HEK293 (cell line): ENCODE data around the gene RPL19.

ENCODE experiments used
- FEZF1 ChIP-seq: fragments of 450-650 bp; formaldehyde crosslinking; IDR thresholded peaks from 2 replicates; pipeline ENCODE4 v1.5.1; 2016; ENCODE audit warnings: missing biosample characterization, missing genetic modification characterization
- PRDM1 ChIP-seq: fragments of 450-650 bp; formaldehyde crosslinking; IDR thresholded peaks from 2 replicates; pipeline ENCODE4; 2016; ENCODE audit warnings: missing biosample characterization, missing genetic modification characterization
- TRIM28 ChIP-seq: IDR thresholded peaks from 2 replicates; pipeline ENCODE4 v1.6.1; 2011; ENCODE audit warnings: low read length, control low read depth, borderline replicate concordance
- ZBTB17 ChIP-seq: fragments of 450-650 bp; formaldehyde crosslinking; IDR thresholded peaks from 2 replicates; pipeline ENCODE4 v1.5.1; 2016; ENCODE audit warnings: missing biosample characterization, missing genetic modification characterization
- ZBTB7A ChIP-seq: fragments of 450-650 bp; formaldehyde crosslinking; IDR thresholded peaks from 2 replicates; pipeline ENCODE4 v1.5.1; 2016; ENCODE audit warnings: low read depth, missing biosample characterization, missing genetic modification characterization
- ZBTB8A ChIP-seq: fragments of 450-650 bp; formaldehyde crosslinking; IDR thresholded peaks from 2 replicates; pipeline ENCODE4 v1.5.1; 2016; ENCODE audit warnings: missing biosample characterization, missing genetic modification characterization
- ZEB2 ChIP-seq: fragments of 450-650 bp; formaldehyde crosslinking; IDR thresholded peaks from 2 replicates; pipeline ENCODE4 v1.5.1; 2016; ENCODE audit warnings: missing biosample characterization, missing genetic modification characterization
- ZFP37 ChIP-seq: fragments of 450-650 bp; formaldehyde crosslinking; IDR thresholded peaks from 2 replicates; pipeline ENCODE4 v1.5.1; 2016; ENCODE audit warnings: missing biosample characterization, missing genetic modification characterization
- ZNF157 ChIP-seq: fragments of 450-650 bp; formaldehyde crosslinking; IDR thresholded peaks from 2 replicates; pipeline ENCODE4 v1.5.1; 2016; ENCODE audit warnings: missing biosample characterization, missing genetic modification characterization
- ZNF184 ChIP-seq: fragments of 450-650 bp; IDR thresholded peaks from 2 replicates; pipeline ENCODE4 v1.5.1; 2018; ENCODE audit warnings: missing biosample characterization, mild to moderate bottlenecking, missing genetic modification characterization
- ZNF2 ChIP-seq: fragments of 450-650 bp; formaldehyde crosslinking; IDR thresholded peaks from 2 replicates; pipeline ENCODE4 v1.5.1; 2016; ENCODE audit warnings: missing biosample characterization, missing genetic modification characterization
- ZNF221 ChIP-seq: fragments of 450-650 bp; formaldehyde crosslinking; IDR thresholded peaks from 2 replicates; pipeline ENCODE4 v1.5.1; 2017; ENCODE audit warnings: missing biosample characterization, missing genetic modification characterization, borderline replicate concordance
- ZNF266 ChIP-seq: fragments of 450-650 bp; formaldehyde crosslinking; IDR thresholded peaks from 2 replicates; pipeline ENCODE4 v1.5.1; 2016; ENCODE audit warnings: missing biosample characterization, missing genetic modification characterization, low read depth
- ZNF292 ChIP-seq: fragments of 450-650 bp; formaldehyde crosslinking; IDR thresholded peaks from 2 replicates; pipeline ENCODE4 v1.5.1; 2016; ENCODE audit warnings: low read depth, missing biosample characterization, missing genetic modification characterization, borderline replicate concordance
- ZNF302 ChIP-seq: fragments of 450-650 bp; formaldehyde crosslinking; IDR thresholded peaks from 2 replicates; pipeline ENCODE4 v1.5.1; 2016; ENCODE audit warnings: missing biosample characterization, missing genetic modification characterization, low read depth
- ZNF354C ChIP-seq: fragments of 450-650 bp; formaldehyde crosslinking; IDR thresholded peaks from 2 replicates; pipeline ENCODE4 v1.5.1; 2016; ENCODE audit warnings: missing biosample characterization, missing genetic modification characterization, low read depth, borderline replicate concordance
- ZNF473 ChIP-seq: fragments of 450-650 bp; formaldehyde crosslinking; IDR thresholded peaks from 2 replicates; pipeline ENCODE4 v1.5.1; 2017; ENCODE audit warnings: missing biosample characterization, missing genetic modification characterization
- ZNF48 ChIP-seq: fragments of 450-650 bp; formaldehyde crosslinking; IDR thresholded peaks from 2 replicates; pipeline ENCODE4 v1.5.1; 2016; ENCODE audit warnings: missing biosample characterization, missing genetic modification characterization
- ZNF555 ChIP-seq: fragments of 450-650 bp; formaldehyde crosslinking; conservative IDR thresholded peaks from 2 replicates; pipeline ENCODE4 v1.5.1; 2017; ENCODE audit warnings: missing biosample characterization, mild to moderate bottlenecking, missing genetic modification characterization, inconsistent platforms
- ZNF629 ChIP-seq: fragments of 450-650 bp; formaldehyde crosslinking; IDR thresholded peaks from 2 replicates; pipeline ENCODE4 v1.5.1; 2017; ENCODE audit warnings: missing biosample characterization, missing genetic modification characterization
- ZNF654 ChIP-seq: fragments of 450-650 bp; formaldehyde crosslinking; IDR thresholded peaks from 2 replicates; pipeline ENCODE4 v1.5.1; 2016; ENCODE audit warnings: low read depth, missing biosample characterization, missing genetic modification characterization
- ZNF660 ChIP-seq: fragments of 450-650 bp; IDR thresholded peaks from 2 replicates; pipeline ENCODE4 v1.5.1; 2018; ENCODE audit warnings: missing biosample characterization, mild to moderate bottlenecking, missing genetic modification characterization
- ZNF76 ChIP-seq: fragments of 450-650 bp; formaldehyde crosslinking; IDR thresholded peaks from 2 replicates; pipeline ENCODE4; 2016; ENCODE audit warnings: low read depth, missing biosample characterization, missing genetic modification characterization, borderline replicate concordance
- ZNF843 ChIP-seq: fragments of 450-650 bp; formaldehyde crosslinking; IDR thresholded peaks from 2 replicates; pipeline ENCODE4 v1.5.1; 2016; ENCODE audit warnings: missing biosample characterization, missing genetic modification characterization
- TF ChIP-seq, protein P1 (sequence below): fragments of 450-650 bp; formaldehyde crosslinking; IDR thresholded peaks from 2 replicates; pipeline ENCODE4 v1.5.1; 2016; ENCODE audit warnings: missing biosample characterization, missing genetic modification characterization
- TF ChIP-seq, protein P2 (sequence below): fragments of 450-650 bp; formaldehyde crosslinking; IDR thresholded peaks from 2 replicates; pipeline ENCODE4 v1.5.1; 2016; ENCODE audit warnings: missing biosample characterization, missing genetic modification characterization
- TF ChIP-seq, protein P3 (sequence below): fragments of 450-650 bp; formaldehyde crosslinking; IDR thresholded peaks from 2 replicates; pipeline ENCODE4 v1.5.1; 2016; ENCODE audit warnings: missing biosample characterization, missing genetic modification characterization
- TF ChIP-seq, protein P4 (sequence below): fragments of 450-650 bp; IDR thresholded peaks from 2 replicates; pipeline ENCODE4 v1.5.1; 2018; ENCODE audit warnings: missing biosample characterization, mild to moderate bottlenecking, missing genetic modification characterization
- TF ChIP-seq, protein P5 (sequence below): fragments of 450-650 bp; formaldehyde crosslinking; IDR thresholded peaks from 2 replicates; pipeline ENCODE4 v1.5.1; 2016; ENCODE audit warnings: missing biosample characterization, missing genetic modification characterization

The RPL19 gene

DNA sequence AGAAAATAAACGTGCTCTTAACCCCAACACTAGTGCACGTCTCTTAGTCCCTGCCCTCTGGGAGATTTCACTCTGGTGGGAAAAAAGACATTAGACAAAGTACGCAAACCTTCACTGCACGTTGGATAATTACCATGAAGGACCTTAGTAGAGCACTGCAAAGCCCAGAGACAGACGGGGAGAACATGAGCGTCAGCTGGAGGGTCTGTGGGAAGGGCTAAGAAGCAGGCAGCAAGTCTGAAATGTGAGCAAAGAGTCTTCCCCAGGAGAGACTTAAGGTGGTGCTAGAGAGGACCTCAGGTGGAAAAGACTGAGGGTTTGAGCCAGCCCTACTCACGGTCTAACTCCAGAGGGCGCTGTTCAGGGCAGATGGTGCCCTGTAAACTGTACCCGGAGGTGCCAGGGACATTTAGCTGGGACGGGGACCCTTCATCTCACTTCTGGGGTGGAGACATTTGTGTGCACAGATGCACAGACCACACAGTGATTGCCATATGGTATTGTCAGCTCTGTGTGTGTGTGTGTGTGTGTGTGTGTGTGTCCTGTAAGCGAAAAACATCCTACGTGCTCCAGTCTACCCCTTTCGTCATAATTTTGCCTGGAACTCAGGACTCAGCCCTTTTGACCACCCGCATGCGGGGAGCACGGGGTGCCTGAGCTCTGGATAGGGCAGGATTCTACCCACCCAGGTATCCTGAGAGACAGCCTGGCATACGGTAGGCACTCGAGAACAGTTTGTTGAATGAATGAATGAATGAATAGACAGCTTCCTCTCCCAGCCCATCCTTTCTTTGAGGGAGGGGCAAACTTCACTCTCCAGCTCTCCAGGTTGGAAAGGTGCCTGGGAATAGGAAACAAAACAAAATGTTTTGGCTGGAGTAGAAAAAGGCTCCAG lies 35.7 kb downstream of the RPL19 start (continued):
- TF ChIP-seq, protein P1, sequence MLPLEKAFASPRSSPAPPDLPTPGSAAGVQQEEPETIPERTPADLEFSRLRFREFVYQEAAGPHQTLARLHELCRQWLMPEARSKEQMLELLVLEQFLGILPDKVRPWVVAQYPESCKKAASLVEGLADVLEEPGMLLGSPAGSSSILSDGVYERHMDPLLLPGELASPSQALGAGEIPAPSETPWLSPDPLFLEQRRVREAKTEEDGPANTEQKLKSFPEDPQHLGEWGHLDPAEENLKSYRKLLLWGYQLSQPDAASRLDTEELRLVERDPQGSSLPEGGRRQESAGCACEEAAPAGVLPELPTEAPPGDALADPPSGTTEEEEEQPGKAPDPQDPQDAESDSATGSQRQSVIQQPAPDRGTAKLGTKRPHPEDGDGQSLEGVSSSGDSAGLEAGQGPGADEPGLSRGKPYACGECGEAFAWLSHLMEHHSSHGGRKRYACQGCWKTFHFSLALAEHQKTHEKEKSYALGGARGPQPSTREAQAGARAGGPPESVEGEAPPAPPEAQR (tag by site-specific recombination): no peak
- TF ChIP-seq ZNF354C (no peak), PRDM1 (tag by site-specific recombination) (0 out of 2 replicates have a peak, but pooled peaks have one; percentile 14), ZNF302 (tag by site-specific recombination) (no peak), ZNF292 (tag by site-specific recombination) (no peak), ZNF660 (tag by site-specific recombination) (peak; percentile 53; the same call in 1 of the 2 replicates), ZNF629 (peak; percentile 39; the same call in 1 of the 2 replicates), ZNF48 (tag by site-specific recombination) (no peak), ZBTB17 (tag by site-specific recombination) (peak; percentile 84; the same call in 1 of the 2 replicates), ZBTB7A (tag by site-specific recombination) (peak; percentile 18; the same call in 1 of the 2 replicates), ZNF2 (tag by site-specific recombination) (peak; percentile 85), FEZF1 (tag by site-specific recombination) (no peak), ZBTB8A (tag by site-specific recombination) (peak; percentile 36; the same call in 1 of the 2 replicates), ZNF76 (tag by site-specific recombination) (no peak), ZNF654 (tag by site-specific recombination) (peak; percentile 59; the same call in 1 of the 2 replicates), ZNF221 (tag by site-specific recombination) (no peak), ZNF184 (tag by site-specific recombination) (no peak), ZNF473 (no peak), ZNF555 (no peak), ZEB2 (peak; percentile 39; the same call in 1 of the 2 replicates), ZNF157 (tag by site-specific recombination) (no peak), ZNF266 (tag by site-specific recombination) (no peak), ZNF843 (tag by site-specific recombination) (peak; percentile 20; the same call in 1 of the 2 replicates), TRIM28 (peak; percentile 91), ZFP37 (no peak)
- TF ChIP-seq, protein P2, sequence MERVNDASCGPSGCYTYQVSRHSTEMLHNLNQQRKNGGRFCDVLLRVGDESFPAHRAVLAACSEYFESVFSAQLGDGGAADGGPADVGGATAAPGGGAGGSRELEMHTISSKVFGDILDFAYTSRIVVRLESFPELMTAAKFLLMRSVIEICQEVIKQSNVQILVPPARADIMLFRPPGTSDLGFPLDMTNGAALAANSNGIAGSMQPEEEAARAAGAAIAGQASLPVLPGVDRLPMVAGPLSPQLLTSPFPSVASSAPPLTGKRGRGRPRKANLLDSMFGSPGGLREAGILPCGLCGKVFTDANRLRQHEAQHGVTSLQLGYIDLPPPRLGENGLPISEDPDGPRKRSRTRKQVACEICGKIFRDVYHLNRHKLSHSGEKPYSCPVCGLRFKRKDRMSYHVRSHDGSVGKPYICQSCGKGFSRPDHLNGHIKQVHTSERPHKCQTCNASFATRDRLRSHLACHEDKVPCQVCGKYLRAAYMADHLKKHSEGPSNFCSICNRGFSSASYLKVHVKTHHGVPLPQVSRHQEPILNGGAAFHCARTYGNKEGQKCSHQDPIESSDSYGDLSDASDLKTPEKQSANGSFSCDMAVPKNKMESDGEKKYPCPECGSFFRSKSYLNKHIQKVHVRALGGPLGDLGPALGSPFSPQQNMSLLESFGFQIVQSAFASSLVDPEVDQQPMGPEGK (tag by site-specific recombination): 0 out of 2 replicates have a peak, but pooled peaks have one; percentile 16
- TF ChIP-seq, protein P3, sequence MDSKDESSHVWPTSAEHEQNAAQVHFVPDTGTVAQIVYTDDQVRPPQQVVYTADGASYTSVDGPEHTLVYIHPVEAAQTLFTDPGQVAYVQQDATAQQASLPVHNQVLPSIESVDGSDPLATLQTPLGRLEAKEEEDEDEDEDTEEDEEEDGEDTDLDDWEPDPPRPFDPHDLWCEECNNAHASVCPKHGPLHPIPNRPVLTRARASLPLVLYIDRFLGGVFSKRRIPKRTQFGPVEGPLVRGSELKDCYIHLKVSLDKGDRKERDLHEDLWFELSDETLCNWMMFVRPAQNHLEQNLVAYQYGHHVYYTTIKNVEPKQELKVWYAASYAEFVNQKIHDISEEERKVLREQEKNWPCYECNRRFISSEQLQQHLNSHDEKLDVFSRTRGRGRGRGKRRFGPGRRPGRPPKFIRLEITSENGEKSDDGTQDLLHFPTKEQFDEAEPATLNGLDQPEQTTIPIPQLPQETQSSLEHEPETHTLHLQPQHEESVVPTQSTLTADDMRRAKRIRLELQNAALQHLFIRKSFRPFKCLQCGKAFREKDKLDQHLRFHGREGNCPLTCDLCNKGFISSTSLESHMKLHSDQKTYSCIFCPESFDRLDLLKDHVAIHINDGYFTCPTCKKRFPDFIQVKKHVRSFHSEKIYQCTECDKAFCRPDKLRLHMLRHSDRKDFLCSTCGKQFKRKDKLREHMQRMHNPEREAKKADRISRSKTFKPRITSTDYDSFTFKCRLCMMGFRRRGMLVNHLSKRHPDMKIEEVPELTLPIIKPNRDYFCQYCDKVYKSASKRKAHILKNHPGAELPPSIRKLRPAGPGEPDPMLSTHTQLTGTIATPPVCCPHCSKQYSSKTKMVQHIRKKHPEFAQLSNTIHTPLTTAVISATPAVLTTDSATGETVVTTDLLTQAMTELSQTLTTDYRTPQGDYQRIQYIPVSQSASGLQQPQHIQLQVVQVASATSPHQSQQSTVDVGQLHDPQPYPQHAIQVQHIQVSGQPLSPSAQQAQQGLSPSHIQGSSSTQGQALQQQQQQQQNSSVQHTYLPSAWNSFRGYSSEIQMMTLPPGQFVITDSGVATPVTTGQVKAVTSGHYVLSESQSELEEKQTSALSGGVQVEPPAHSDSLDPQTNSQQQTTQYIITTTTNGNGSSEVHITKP (tag by site-specific recombination): peak; percentile 47; the same call in 1 of the 2 replicates
- TF ChIP-seq, protein P4, sequence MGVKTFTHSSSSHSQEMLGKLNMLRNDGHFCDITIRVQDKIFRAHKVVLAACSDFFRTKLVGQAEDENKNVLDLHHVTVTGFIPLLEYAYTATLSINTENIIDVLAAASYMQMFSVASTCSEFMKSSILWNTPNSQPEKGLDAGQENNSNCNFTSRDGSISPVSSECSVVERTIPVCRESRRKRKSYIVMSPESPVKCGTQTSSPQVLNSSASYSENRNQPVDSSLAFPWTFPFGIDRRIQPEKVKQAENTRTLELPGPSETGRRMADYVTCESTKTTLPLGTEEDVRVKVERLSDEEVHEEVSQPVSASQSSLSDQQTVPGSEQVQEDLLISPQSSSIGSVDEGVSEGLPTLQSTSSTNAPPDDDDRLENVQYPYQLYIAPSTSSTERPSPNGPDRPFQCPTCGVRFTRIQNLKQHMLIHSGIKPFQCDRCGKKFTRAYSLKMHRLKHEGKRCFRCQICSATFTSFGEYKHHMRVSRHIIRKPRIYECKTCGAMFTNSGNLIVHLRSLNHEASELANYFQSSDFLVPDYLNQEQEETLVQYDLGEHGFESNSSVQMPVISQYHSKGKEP (tag by site-specific recombination): no peak
- TF ChIP-seq, protein P5, sequence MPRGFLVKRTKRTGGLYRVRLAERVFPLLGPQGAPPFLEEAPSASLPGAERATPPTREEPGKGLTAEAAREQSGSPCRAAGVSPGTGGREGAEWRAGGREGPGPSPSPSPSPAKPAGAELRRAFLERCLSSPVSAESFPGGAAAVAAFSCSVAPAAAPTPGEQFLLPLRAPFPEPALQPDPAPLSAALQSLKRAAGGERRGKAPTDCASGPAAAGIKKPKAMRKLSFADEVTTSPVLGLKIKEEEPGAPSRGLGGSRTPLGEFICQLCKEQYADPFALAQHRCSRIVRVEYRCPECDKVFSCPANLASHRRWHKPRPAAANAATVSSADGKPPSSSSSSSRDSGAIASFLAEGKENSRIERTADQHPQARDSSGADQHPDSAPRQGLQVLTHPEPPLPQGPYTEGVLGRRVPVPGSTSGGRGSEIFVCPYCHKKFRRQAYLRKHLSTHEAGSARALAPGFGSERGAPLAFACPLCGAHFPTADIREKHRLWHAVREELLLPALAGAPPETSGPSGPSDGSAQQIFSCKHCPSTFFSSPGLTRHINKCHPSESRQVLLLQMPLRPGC (tag by site-specific recombination): no peak
